Measurements from ENCODE around the gene KRT33A. TPM values are rescaled to one million over a fixed set of nuclear protein-coding genes. Genes with fewer than 3 reads are reported as not detected.

Gene KRT33A
- total RNA-seq, 1 donor from 2014 or later = not detected

- no peak overlapping the region for H3K4me3 ChIP-seq (ENCODE audit: low read depth, low read length)
- DNase-seq (ENCODE audit: low read depth) = no peak
- no peak for TF ChIP-seq CTCF (conservative IDR thresholded peaks at IDR 0.05; ENCODE audit: low read depth, low read length)
Observed at GRCh38 chr17:41328207-41328606, 22.4 kb downstream of the KRT33A start.

DNA sequence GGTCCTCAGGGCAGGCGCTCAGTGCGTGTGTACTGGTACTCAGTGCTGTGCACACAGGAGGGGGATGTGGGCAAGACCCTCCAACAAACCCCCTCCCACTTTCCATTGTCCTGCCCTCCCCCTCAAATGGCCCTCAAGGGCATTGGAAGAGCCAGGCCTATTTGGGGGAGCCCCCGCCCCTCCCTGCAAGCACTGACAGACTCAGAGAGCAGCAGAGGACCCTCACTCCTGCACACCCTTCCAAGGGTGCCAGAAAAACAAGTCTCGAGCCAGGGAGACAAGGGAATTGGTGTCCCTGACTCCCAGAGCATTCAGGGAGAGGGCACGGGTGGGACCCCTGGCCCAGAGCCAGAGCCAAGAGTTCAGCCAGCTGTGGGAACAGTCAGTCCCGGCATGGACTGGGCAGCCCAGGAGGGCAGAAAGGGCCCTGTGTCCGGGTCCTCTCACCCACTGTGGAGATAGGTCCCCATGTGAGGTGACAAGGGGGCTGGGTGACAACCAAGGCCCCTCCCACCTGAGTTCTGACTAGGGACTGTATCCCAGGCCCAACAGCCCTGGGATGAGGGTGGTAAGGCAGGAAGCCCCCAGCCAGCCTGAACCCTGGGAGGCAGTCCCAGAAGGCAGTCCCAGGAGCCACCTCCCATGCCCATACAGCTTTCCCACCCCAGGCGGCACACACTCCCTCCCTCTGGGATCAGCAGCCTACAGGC, 23.1 kb downstream of the KRT33A start:
- DNase-seq (ENCODE audit: low read depth) = no peak
- TF ChIP-seq CTCF (conservative IDR thresholded peaks at IDR 0.05; ENCODE audit: low read depth, low read length) = no peak
- no peak overlapping the region for H3K4me3 ChIP-seq (ENCODE audit: low read depth, low read length)

GRCh38 chr17:41326173-41327145, 24.2 kb downstream of the KRT33A start:
- TF ChIP-seq CTCF (conservative IDR thresholded peaks at IDR 0.05; ENCODE audit: low read depth, low read length) = no peak
- no peak overlapping the region for H3K4me3 ChIP-seq (ENCODE audit: low read depth, low read length)
- DNase-seq (ENCODE audit: low read depth) = no peak

GRCh38 chr17:41325611-41326010, 25.0 kb downstream of the KRT33A start:
- no peak overlapping the region for H3K4me3 ChIP-seq (ENCODE audit: low read depth, low read length)
- DNase-seq (ENCODE audit: low read depth) = no peak
- TF ChIP-seq CTCF (conservative IDR thresholded peaks at IDR 0.05; ENCODE audit: low read depth, low read length) = no peak

- no peak overlapping the region for H3K4me3 ChIP-seq (ENCODE audit: low read depth, low read length)
- no peak for DNase-seq (ENCODE audit: low read depth)
- TF ChIP-seq CTCF (conservative IDR thresholded peaks at IDR 0.05; ENCODE audit: low read depth, low read length) = no peak
Observed at GRCh38 chr17:41325126-41325525, 25.5 kb downstream of the KRT33A start.

GRCh38 chr17:41324180-41325075, 26.2 kb downstream of the KRT33A start:
- no peak overlapping the region for H3K4me3 ChIP-seq (ENCODE audit: low read depth, low read length)
- peak; percentile 58 for TF ChIP-seq CTCF (conservative IDR thresholded peaks at IDR 0.05; ENCODE audit: low read depth, low read length)
- no peak for DNase-seq (ENCODE audit: low read depth)
